ENCODE data around the gene UNC5C. TPM values are rescaled to one million over a fixed set of nuclear protein-coding genes. Genes with fewer than 3 reads are reported as not detected.
A peak's percentile ranks its signal among the peaks of the same experiment; 100 is the strongest.

Gene UNC5C
- polyA plus RNA-seq, 1 of the 3 experiments (the other 2 are of a cell fraction), result 3.3 TPM

GRCh38 chr4:95377366-95377900 is 171.3 kb downstream of the UNC5C start:
- no peak for DNase-seq
- Histone ChIP-seq H4K20me1 (ENCODE audit: insufficient read depth) (no peaks in the 10 kb centered on the region), H2AFZ (ENCODE audit: low read depth) (no peak overlapping the region), H3K79me2 (ENCODE audit: insufficient read depth) (no peaks in the 10 kb centered on the region), H3K36me3 (replicated peaks in 1 of 2; ENCODE audit: control insufficient read depth in 1 of 2, insufficient read depth in 2 of 2, low read length in 1 of 2) (peaks cover 0 to 10% of the 10 kb centered on the region in 2 experiments), H3K27me3 (ENCODE audit: insufficient read depth) (no peaks in the 10 kb centered on the region), H3K4me3 (ENCODE audit: low read depth in 2 of 2, low read length in 1 of 2) (no peak overlapping the region), H3K9me2 (no peaks in the 10 kb centered on the region), H3K4me2 (no peak overlapping the region), H3K4me1 (ENCODE audit: control insufficient read depth in 1 of 2, insufficient read depth in 2 of 2, low read depth in 1 of 2, low read length in 1 of 2) (peaks cover 0 to 3% of the 10 kb centered on the region in 2 experiments; a peak in 2 of 4 replicates), H3K9ac (no peak overlapping the region), H3K27ac (ENCODE audit: low read depth in 2 of 2, low read length in 1 of 2) (peak overlapping the region in 1 of 2 experiments; percentile 22; a peak in 1 of 4 replicates), H3F3A (replicated peaks; ENCODE audit: insufficient read depth) (no peaks in the 10 kb centered on the region), H3K9me3 (no peaks in the 10 kb centered on the region)
- CTCF ChIA-PET, result interaction anchor here (0.8 to 0.9 kb wide), 3 partner anchors 18 to 133 kb away, joined by 3 read pairs; no protein-coding TSS in a partner anchor
- no peak for TF ChIP-seq FOXM1 (IDR thresholded peaks at IDR 0.05; ENCODE audit: low read depth)
- no peak for TF ChIP-seq MXI1 (IDR thresholded peaks at IDR 0.05; ENCODE audit: low read depth, low read length)
- TF ChIP-seq EP300 (IDR thresholded peaks at IDR 0.05; ENCODE audit: borderline replicate concordance in 1 of 2, low read depth in 1 of 2, low read length in 1 of 2), result no peak
- no peak for TF ChIP-seq TCF12 (IDR thresholded peaks at IDR 0.05)
- no peak for TF ChIP-seq IRF3 (IDR thresholded peaks at IDR 0.05; ENCODE audit: low read depth, low read length)
- TF ChIP-seq RFX5 (IDR thresholded peaks at IDR 0.05; ENCODE audit: low read length), result no peak
- TF ChIP-seq USF2 (IDR thresholded peaks at IDR 0.05; ENCODE audit: borderline replicate concordance, low read depth, low read length), result no peak
- TF ChIP-seq ZBTB33 (IDR thresholded peaks at IDR 0.05; ENCODE audit: borderline replicate concordance, low read depth), result no peak
- TF ChIP-seq GABPA (IDR thresholded peaks at IDR 0.05; ENCODE audit: low read depth), result no peak
- no peak for TF ChIP-seq MEF2A (IDR thresholded peaks at IDR 0.05; ENCODE audit: borderline replicate concordance, low read depth)
- TF ChIP-seq RCOR1 (IDR thresholded peaks at IDR 0.05; ENCODE audit: low read length), result no peak
- TF ChIP-seq RAD21 (IDR thresholded peaks at IDR 0.05; ENCODE audit: low read length), result no peak
- no peak for TF ChIP-seq RXRA (IDR thresholded peaks at IDR 0.05; ENCODE audit: borderline replicate concordance, low read depth)
- POLR2A ChIA-PET, result interaction anchor here (0.6 kb wide), 1 partner anchor 13 kb away, joined by 3 read pairs; no protein-coding TSS in a partner anchor
- 97% methylated on average over 4 of the region's 4 CpGs for WGBS (ENCODE audit: low lambda C conversion rate)
